ENCODE data around the gene TOR4A. TPM values are rescaled to one million over a fixed set of nuclear protein-coding genes. Genes with fewer than 3 reads are reported as not detected.
"Not testable (repeated sequence)": the region's sequence is repeated elsewhere in the genome, so short reads cannot be mapped to it uniquely, and the experiment has no call there.

TOR4A gene
- total RNA-seq, 2 donors from 2014 or later, result 2.1 to 4.0 TPM

GRCh38 chr9:137234055-137234697 is 43.4 kb upstream of the TOR4A start:
- Mint-ChIP-seq H3K4me1 (peaks cover 7% of the 10 kb centered on the region), H3K27me3 (peaks cover 8% of the 10 kb centered on the region), H3K4me3 (no peak overlapping the region), H3K36me3 (ENCODE audit: low read depth) (no peaks in the 10 kb centered on the region), H3K27ac (no peak overlapping the region)
- no peaks in the 10 kb centered on the region for H3K9me3 ChIP-seq (ENCODE audit: control insufficient read depth, low read length, poor library complexity, severe bottlenecking)
- no peak for ATAC-seq
- DNase-seq, result no peak

GRCh38 chr9:137234758-137235423 is 42.6 kb upstream of the TOR4A start:
- no peak for ATAC-seq
- no peaks in the 10 kb centered on the region for H3K9me3 ChIP-seq (ENCODE audit: control insufficient read depth, low read length, poor library complexity, severe bottlenecking)
- Mint-ChIP-seq H3K27ac (no peak overlapping the region), H3K4me3 (no peak overlapping the region), H3K4me1 (peaks cover 7% of the 10 kb centered on the region), H3K36me3 (ENCODE audit: low read depth) (no peaks in the 10 kb centered on the region), H3K27me3 (peaks cover 8% of the 10 kb centered on the region)
- DNase-seq, result no peak

- Mint-ChIP-seq H3K36me3 (ENCODE audit: low read depth) (no peaks in the 10 kb centered on the region), H3K4me3 (no peak overlapping the region), H3K4me1 (peaks cover 7% of the 10 kb centered on the region), H3K27ac (no peak overlapping the region), H3K27me3 (peaks cover 8% of the 10 kb centered on the region)
- ATAC-seq, result no peak
- no peak for DNase-seq
- no peaks in the 10 kb centered on the region for H3K9me3 ChIP-seq (ENCODE audit: control insufficient read depth, low read length, poor library complexity, severe bottlenecking)
Observed at GRCh38 chr9:137235424-137236237, 41.9 kb upstream of the TOR4A start.

GRCh38 chr9:137236238-137236935 is 41.1 kb upstream of the TOR4A start:
- H3K27ac Mint-ChIP-seq, result no peak overlapping the region
- DNase-seq, result peak; percentile 84 to 89 (median 87)
- peaks cover 8% of the 10 kb centered on the region for H3K27me3 Mint-ChIP-seq
- ATAC-seq, result peak; percentile 42
- H3K9me3 ChIP-seq (ENCODE audit: control insufficient read depth, low read length, poor library complexity, severe bottlenecking), result no peaks in the 10 kb centered on the region
- no peaks in the 10 kb centered on the region for H3K36me3 Mint-ChIP-seq (ENCODE audit: low read depth)
- peaks cover 10% of the 10 kb centered on the region for H3K4me1 Mint-ChIP-seq
- no peak overlapping the region for H3K4me3 Mint-ChIP-seq

GRCh38 chr9:137236936-137237421 is 40.5 kb upstream of the TOR4A start:
- H3K4me3 Mint-ChIP-seq, result no peak overlapping the region
- DNase-seq (no peak), ATAC-seq (no peak)
- H3K9me3 ChIP-seq (ENCODE audit: control insufficient read depth, low read length, poor library complexity, severe bottlenecking), result no peaks in the 10 kb centered on the region
- peaks cover 10% of the 10 kb centered on the region for H3K4me1 Mint-ChIP-seq
- peaks cover 8% of the 10 kb centered on the region for H3K27me3 Mint-ChIP-seq
- H3K27ac Mint-ChIP-seq, result no peak overlapping the region
- H3K36me3 Mint-ChIP-seq (ENCODE audit: low read depth), result no peaks in the 10 kb centered on the region

- Mint-ChIP-seq H3K27me3 (peaks cover 8% of the 10 kb centered on the region), H3K27ac (no peak overlapping the region), H3K4me1 (peaks cover 16% of the 10 kb centered on the region), H3K4me3 (peak overlapping the region; percentile 36), H3K36me3 (ENCODE audit: low read depth) (no peaks in the 10 kb centered on the region)
- H3K9me3 ChIP-seq (ENCODE audit: control insufficient read depth, low read length, poor library complexity, severe bottlenecking), result no peaks in the 10 kb centered on the region
- DNase-seq (no peak), ATAC-seq (no peak)
Observed at GRCh38 chr9:137237759-137238726, 39.5 kb upstream of the TOR4A start.

GRCh38 chr9:137239541-137240200 is 37.9 kb upstream of the TOR4A start:
- DNase-seq; H3K9me3 ChIP-seq (ENCODE audit: control insufficient read depth, low read length, poor library complexity, severe bottlenecking); H3K27me3 Mint-ChIP-seq; ATAC-seq; H3K36me3 Mint-ChIP-seq (ENCODE audit: low read depth): not testable (repeated sequence)
- Mint-ChIP-seq H3K27ac (peak overlapping the region; percentile 89), H3K4me1 (peaks cover 19% of the 10 kb centered on the region), H3K4me3 (peak overlapping the region; percentile 97)

GRCh38 chr9:137240318-137240840 is 37.1 kb upstream of the TOR4A start:
- DNase-seq (peak; percentile 52 to 71 (median 65)), ATAC-seq (peak; percentile 38)
- Mint-ChIP-seq H3K4me3 (peak overlapping the region; percentile 97), H3K4me1 (peaks cover 19% of the 10 kb centered on the region), H3K27ac (peak overlapping the region; percentile 91), H3K27me3 (peaks cover under 1% of the 10 kb centered on the region), H3K36me3 (ENCODE audit: low read depth) (no peaks in the 10 kb centered on the region)
- no peaks in the 10 kb centered on the region for H3K9me3 ChIP-seq (ENCODE audit: control insufficient read depth, low read length, poor library complexity, severe bottlenecking)

GRCh38 chr9:137240841-137241489 is 36.6 kb upstream of the TOR4A start, which contains the start of gene TUBB4B:
Gene TUBB4B, plus strand, starts transcription at chr9:137241287. Its CDS starts 74 bp downstream, at chr9:137241361.
- Mint-ChIP-seq H3K4me1 (peaks cover 19% of the 10 kb centered on the region), H3K36me3 (ENCODE audit: low read depth) (no peaks in the 10 kb centered on the region), H3K27me3 (no peaks in the 10 kb centered on the region), H3K27ac (peak within 1 kb of the TSS; percentile 91), H3K4me3 (peak within 1 kb of the TSS; percentile 97)
- H3K9me3 ChIP-seq (ENCODE audit: control insufficient read depth, low read length, poor library complexity, severe bottlenecking), result no peaks in the 10 kb centered on the region
- DNase-seq, result peak; percentile 90 to 95 (median 93)
- ATAC-seq, result peak; percentile 81

GRCh38 chr9:137241490-137242268 is 35.8 kb upstream of the TOR4A start:
- Mint-ChIP-seq H3K4me1 (peaks cover 19% of the 10 kb centered on the region), H3K36me3 (ENCODE audit: low read depth) (no peaks in the 10 kb centered on the region), H3K4me3 (peak overlapping the region; percentile 97), H3K27ac (peak overlapping the region; percentile 91), H3K27me3 (no peaks in the 10 kb centered on the region)
- ATAC-seq (peak; percentile 17), DNase-seq (peak; percentile 38 to 63 (median 62))
- no peaks in the 10 kb centered on the region for H3K9me3 ChIP-seq (ENCODE audit: control insufficient read depth, low read length, poor library complexity, severe bottlenecking)
